IPS DF 4.7 (cell line): ENCODE results near the gene IGFBP1.
"Not testable (repeated sequence)": the region's sequence is repeated elsewhere in the genome, so short reads cannot be mapped to it uniquely, and the experiment has no call there.

Experiments used
- DNase-seq: peaks from one replicate; pipeline ENCODE4 v3.0.0-alpha.2; 2013; ENCODE audit warnings: low spot score; ENCODE audit errors: extremely low read depth

The IGFBP1 gene

DNA sequence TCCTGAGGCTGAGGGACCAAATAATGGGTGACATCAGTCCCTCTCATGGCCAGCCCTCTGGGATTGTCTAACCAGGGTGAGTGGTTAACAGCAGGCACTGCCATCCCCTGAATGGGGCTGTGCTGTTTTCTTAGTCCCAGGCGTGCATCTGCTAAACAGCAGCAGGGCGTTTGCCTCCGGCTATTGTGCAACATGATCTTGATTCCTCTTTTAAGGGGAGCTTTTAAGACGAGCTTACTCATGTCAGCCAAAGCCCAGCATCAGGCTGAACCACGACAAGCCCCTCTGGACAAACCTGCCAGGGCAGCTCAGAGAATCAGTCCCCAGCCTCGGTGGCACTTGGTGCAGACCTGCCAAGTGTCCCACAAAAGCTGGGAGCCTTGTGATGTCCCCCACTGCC lies 49.0 kb downstream of the IGFBP1 start:
- DNase-seq: no peak

DNA sequence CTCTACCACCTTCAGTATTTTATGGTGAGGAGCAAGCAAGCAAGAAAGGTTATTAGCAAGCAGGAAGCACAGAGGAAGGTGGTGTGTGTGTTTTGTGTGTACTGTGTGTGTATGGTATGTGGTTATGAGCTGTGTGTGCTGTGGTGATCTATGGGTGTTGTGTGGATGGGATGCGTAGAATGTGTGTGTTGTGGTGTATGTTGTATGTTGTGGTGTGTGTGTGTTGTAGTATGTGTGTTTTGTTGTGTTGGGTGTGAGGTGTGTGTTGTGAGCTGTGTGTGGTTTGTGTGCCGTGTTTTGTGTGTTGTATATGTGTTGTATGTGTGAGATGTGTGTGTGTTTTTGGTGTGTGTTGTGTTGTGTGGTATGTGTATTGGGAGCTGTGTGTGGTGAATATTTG lies 49.6 kb downstream of the IGFBP1 start:
- no peak for DNase-seq

DNA sequence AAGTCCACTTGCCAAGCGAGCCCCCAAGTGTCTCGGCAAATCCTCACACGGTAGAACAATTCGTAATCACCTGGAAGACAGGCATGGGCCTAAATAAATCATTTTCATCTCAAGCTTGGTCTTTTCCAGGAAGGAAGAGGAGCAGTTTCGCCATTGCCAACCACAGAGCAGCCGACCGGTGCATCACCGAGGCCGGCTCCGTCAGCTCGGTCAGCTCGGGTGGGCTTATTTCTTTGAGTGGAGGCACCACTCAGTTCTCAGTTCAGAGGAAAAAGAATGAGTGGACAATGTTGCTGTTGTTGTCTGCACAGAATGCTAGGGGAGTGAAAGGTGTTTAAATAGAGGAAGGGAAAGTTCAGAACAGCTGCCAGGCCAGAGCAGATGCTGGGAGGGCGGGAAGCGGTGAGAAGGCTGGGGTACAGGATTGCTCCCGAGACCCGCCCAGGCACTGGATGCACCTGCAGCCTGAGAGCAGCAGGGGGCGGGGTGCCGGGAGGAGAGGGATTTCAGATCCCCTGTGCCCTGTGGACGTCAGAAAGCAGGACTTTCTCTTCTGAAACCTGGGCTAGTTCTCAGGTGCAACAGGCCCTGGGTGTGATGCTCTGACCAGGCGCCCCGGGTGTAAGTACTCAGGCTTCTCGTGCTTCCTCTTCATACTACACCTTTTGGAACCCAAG lies 50.5 kb downstream of the IGFBP1 start:
- no peak for DNase-seq

DNA sequence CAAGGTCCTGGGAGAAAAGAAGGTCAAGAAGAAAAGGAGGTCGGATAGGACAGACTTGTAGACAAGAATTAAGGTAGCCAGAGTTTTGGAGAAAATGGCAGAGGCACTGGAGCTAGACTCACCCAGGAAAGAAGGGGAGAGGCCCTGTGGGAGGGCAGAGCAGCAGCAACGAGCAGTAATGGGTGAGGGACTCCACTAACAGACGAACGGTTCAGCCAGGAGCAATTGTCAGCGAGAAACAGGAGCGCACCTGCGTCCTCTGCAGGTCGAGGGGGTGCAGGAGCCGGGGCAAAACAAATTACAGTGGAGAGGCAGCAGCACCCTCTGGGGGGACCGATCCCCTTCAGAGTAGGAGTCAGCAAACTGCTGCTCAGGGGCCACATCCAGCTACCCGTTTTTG lies 51.3 kb downstream of the IGFBP1 start:
- no peak for DNase-seq

DNA sequence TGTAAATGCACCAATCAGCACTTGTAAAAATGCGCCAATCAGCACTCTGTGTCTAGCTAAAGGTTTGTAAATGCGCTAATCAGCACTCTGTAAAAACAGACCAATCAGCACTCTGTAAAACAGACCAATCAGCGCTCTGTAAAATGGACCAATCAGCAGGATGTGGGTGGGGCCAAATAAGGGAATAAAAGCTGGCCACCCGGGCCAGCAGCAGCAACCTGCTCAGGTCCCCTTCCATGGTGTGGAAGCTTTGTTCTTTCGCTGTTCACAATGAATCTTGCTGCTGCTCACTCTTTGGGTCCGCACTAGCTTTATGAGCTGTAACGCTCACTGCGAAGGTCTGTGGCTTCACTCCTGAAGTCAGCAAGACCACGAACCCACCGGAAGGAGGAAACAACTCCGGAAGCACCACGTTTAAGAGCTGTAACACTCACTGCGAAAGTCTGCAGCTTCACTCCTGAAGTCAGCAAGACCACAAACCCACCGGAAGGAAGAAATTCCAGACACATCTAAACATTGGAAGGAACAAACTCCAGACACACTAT lies 52.0 kb downstream of the IGFBP1 start:
- not testable (repeated sequence) for DNase-seq

DNA sequence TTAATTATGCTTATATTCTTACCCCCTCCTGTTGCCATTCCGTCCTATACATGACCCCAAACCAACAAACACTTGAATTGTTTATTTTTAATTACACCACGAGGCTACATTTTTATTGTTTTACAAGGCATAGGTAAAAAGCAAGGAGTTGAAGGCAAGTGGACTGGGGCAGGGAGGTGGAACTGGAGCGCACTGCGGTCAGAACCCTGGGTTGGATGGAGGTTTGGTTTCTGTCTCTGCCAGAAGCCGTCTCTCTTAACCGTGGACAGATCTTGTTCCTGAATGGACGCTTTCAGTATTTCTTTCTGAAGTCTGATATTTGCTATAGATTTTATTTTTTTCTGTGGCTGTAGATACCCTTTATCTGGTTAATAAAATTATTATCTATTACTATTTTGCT lies 52.7 kb downstream of the IGFBP1 start:
- DNase-seq: no peak
